Smooth muscle cell (in vitro differentiated cells): ENCODE measurements around the gene GIMD1. TPM values are rescaled to one million over a fixed set of nuclear protein-coding genes. Genes with fewer than 3 reads are reported as not detected.

Experiments
- DNase-seq: peaks from one replicate; lab custom pipeline; 2025; ENCODE audit not compliant: unreplicated experiment; lab: John Stamatoyannopoulos, UW
- H2AFZ ChIP-seq: fragments of 200-600 bp; sonication (generic); 2 replicates; pipeline ENCODE4 v1.6.0; 2016; ENCODE audit warnings: antibody characterized with exemption, low read depth, mild to moderate bottlenecking
- H3F3A ChIP-seq: fragments of 200-600 bp; sonication (generic); 2 replicates; pipeline ENCODE4 v1.6.0; 2017; ENCODE audit warnings: antibody characterized with exemption, low read depth
- H3K27ac ChIP-seq: fragments of 200-600 bp; sonication (generic); 2 replicates; pipeline ENCODE4 v1.5.1; 2016; ENCODE audit warnings: low read depth, mild to moderate bottlenecking
- H3K27me3 ChIP-seq: fragments of 200-600 bp; sonication (generic); 2 replicates; pipeline ENCODE4 v1.6.1; 2016; ENCODE audit warnings: low read depth, mild to moderate bottlenecking
- H3K36me3 ChIP-seq: fragments of 200-600 bp; sonication (generic); 2 replicates; pipeline ENCODE4 v1.5.1; 2016; ENCODE audit warnings: low read depth
- H3K4me1 ChIP-seq: fragments of 200-600 bp; sonication (generic); 2 replicates; pipeline ENCODE4 v1.5.1; 2016; ENCODE audit warnings: low read depth
- H3K4me2 ChIP-seq: fragments of 200-600 bp; sonication (generic); 2 replicates; pipeline ENCODE4 v1.6.0; 2016; ENCODE audit warnings: mild to moderate bottlenecking
- H3K4me3 ChIP-seq: fragments of 200-600 bp; sonication (generic); 2 replicates; pipeline ENCODE4 v1.5.1; 2016; ENCODE audit warnings: mild to moderate bottlenecking
- H3K79me2 ChIP-seq: fragments of 200-600 bp; sonication (generic); 2 replicates; pipeline ENCODE4 v1.6.0; 2016; ENCODE audit warnings: low read depth, mild to moderate bottlenecking
- H3K9ac ChIP-seq: fragments of 200-600 bp; sonication (generic); 2 replicates; pipeline ENCODE4 v1.6.0; 2016; ENCODE audit warnings: low read depth
- H3K9me3 ChIP-seq: fragments of 200-600 bp; sonication (generic); replicated peaks from 2 replicates; pipeline ENCODE4 v1.5.1; 2016; ENCODE audit warnings: low read depth
- H4K20me1 ChIP-seq: fragments of 200-600 bp; sonication (generic); 2 replicates; pipeline ENCODE4 v1.6.0; 2016; ENCODE audit warnings: low read depth
- WGBS: methylation state at CpG from one replicate; pipeline ENCODE4 v1.1.7; 2016; ENCODE audit warnings: low lambda C conversion rate; 5-methylcytosine and 5-hydroxymethylcytosine counted together
- polyA plus RNA-seq: library from polyadenylated mRNA; unstranded; fragments of >200 nt; fragmentation: Nextera tagmentation; extraction: Ambion mirVana; gene quantifications from 2 replicates; pipeline ENCODE4 v1.2.1, GENCODE V29; 2016
- total RNA-seq: library from RNA; depleted of rRNA; stranded (reverse); fragments of >200 nt; gene quantifications from 2 replicates; pipeline ENCODE4 v1.2.3, GENCODE V29; 2014
- TF ChIP-seq, protein P1 (sequence below): fragments of 200-600 bp; sonication (generic); IDR thresholded peaks from 2 replicates; pipeline ENCODE4 v1.5.1; 2017; ENCODE audit warnings: borderline replicate concordance, mild to moderate bottlenecking, antibody characterized with exemption; ENCODE audit not compliant: insufficient read depth, poor library complexity, severe bottlenecking

The GIMD1 gene
- total and polyA plus RNA-seq, 2 experiments from 2014 or later = not detected

DNA sequence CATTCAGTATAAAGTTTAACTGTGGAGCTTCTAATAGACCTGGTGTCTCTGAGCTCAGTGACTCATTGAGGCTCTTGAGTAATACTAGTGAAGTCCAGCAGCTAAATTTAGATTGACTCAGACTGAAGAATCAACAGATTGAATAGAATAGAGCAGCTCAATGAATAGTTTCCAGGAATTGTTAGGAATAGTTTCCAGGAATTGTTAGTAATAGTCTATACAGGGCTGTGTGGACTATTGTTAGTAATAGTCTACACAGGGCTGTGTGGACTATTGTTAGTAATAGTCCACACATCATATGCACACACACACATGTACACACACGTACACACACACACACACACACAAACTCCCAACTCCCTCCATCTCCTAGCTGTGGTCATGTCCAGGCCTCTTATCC lies 3.0 kb downstream of the GIMD1 start:
- no peak for DNase-seq
- H3K36me3 ChIP-seq = no peaks in the 10 kb centered on the region
- peak overlapping the region; percentile 65 for H3K4me2 ChIP-seq
- H4K20me1 ChIP-seq = no peaks in the 10 kb centered on the region
- 76% methylated on average over 1 of the region's 1 CpG for WGBS
- no peaks in the 10 kb centered on the region for H3K79me2 ChIP-seq
- peak overlapping the region; percentile 73 for H3K27ac ChIP-seq
- no peak overlapping the region for H3K9ac ChIP-seq
- H3K9me3 ChIP-seq = no peaks in the 10 kb centered on the region
- H3K4me1 ChIP-seq = peaks cover 4% of the 10 kb centered on the region
- TF ChIP-seq, protein P1, sequence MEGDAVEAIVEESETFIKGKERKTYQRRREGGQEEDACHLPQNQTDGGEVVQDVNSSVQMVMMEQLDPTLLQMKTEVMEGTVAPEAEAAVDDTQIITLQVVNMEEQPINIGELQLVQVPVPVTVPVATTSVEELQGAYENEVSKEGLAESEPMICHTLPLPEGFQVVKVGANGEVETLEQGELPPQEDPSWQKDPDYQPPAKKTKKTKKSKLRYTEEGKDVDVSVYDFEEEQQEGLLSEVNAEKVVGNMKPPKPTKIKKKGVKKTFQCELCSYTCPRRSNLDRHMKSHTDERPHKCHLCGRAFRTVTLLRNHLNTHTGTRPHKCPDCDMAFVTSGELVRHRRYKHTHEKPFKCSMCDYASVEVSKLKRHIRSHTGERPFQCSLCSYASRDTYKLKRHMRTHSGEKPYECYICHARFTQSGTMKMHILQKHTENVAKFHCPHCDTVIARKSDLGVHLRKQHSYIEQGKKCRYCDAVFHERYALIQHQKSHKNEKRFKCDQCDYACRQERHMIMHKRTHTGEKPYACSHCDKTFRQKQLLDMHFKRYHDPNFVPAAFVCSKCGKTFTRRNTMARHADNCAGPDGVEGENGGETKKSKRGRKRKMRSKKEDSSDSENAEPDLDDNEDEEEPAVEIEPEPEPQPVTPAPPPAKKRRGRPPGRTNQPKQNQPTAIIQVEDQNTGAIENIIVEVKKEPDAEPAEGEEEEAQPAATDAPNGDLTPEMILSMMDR = no peak
- no peak overlapping the region for H3K4me3 ChIP-seq
- peaks cover 16% of the 10 kb centered on the region for H3F3A ChIP-seq
- peak overlapping the region; percentile 56 for H2AFZ ChIP-seq
- H3K27me3 ChIP-seq = no peaks in the 10 kb centered on the region

- no peaks in the 10 kb centered on the region for H3K9me3 ChIP-seq
- DNase-seq = no peak
- no peaks in the 10 kb centered on the region for H3K27me3 ChIP-seq
- H3K36me3 ChIP-seq = no peaks in the 10 kb centered on the region
- peak overlapping the region; percentile 73 for H3K27ac ChIP-seq
- no peak overlapping the region for H3K9ac ChIP-seq
- H3K4me3 ChIP-seq = no peak overlapping the region
- no peak overlapping the region for H3K4me2 ChIP-seq
- peaks cover 16% of the 10 kb centered on the region for H3F3A ChIP-seq
- peak overlapping the region; percentile 76 for H2AFZ ChIP-seq
- H3K4me1 ChIP-seq = peaks cover 4% of the 10 kb centered on the region
- H4K20me1 ChIP-seq = no peaks in the 10 kb centered on the region
- no peaks in the 10 kb centered on the region for H3K79me2 ChIP-seq
- TF ChIP-seq, protein P1 = no peak
- 74% methylated on average over 1 of the region's 1 CpG for WGBS
Observed at GRCh38 chr4:106364282-106364681, 4.3 kb downstream of the GIMD1 start.

DNA sequence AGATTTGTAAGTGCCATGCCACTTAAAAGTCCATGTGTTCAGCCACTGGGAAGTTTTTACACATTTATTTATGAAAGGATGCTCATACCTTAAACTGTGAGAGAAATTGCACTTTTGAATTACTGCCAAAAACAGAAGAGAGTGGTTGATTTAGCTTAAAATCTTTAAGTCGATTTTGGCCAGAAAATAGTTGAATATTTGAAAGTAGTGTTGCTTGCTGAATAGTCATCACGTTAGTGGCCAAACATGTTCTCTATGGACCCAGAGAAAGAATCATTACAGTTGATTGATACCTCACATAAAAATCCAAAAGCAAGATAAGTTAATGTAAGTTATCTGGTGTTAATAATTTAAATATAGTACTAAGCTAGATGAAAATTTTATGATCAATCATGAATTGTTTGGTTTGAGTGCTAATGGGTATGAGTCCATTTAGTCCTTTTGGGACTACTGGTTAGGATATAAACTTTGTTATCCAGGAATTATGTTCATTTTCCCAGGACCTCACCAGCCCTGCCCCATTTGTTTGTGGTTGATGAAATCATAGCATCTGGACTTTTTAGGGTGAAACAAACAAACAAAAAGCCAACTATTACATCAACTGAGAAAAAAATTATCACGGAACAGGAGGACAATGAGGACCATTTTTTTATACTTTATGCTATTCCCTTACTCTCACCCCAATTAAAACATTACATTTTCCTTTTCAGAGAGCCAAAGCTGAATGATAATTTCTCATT lies 6.3 kb downstream of the GIMD1 start:
- no peak overlapping the region for H2AFZ ChIP-seq
- H3K9me3 ChIP-seq = no peaks in the 10 kb centered on the region
- no peak overlapping the region for H3K4me2 ChIP-seq
- no peak for DNase-seq
- H3K79me2 ChIP-seq = no peaks in the 10 kb centered on the region
- no peak overlapping the region for H3K4me3 ChIP-seq
- no peaks in the 10 kb centered on the region for H3K27me3 ChIP-seq
- peaks cover 4% of the 10 kb centered on the region for H3K4me1 ChIP-seq
- no peaks in the 10 kb centered on the region for H3K36me3 ChIP-seq
- H3K27ac ChIP-seq = no peak overlapping the region
- no peaks in the 10 kb centered on the region for H4K20me1 ChIP-seq
- WGBS = 98% methylated on average over 3 of the region's 3 CpGs
- TF ChIP-seq, protein P1 = no peak
- no peak overlapping the region for H3K9ac ChIP-seq
- H3F3A ChIP-seq = peaks cover 16% of the 10 kb centered on the region

DNA sequence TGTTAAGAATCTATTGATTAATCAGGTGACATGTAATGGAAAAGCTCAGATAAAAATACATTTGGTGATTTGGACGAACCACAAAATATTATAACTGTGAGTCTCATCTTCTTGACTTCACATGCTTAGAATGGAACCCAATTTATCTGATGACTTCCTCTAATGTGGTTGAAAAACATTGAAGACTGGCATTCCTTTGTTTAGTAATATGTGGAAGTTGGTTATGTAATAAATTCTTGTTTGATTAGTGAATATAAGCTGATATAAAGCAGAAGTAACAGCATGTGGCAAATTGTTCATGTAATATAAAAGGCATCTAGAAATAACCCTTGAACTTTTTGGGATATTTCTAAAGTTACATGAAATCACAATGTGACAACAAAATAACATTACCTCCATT lies 9.7 kb downstream of the GIMD1 start:
- no peaks in the 10 kb centered on the region for H4K20me1 ChIP-seq
- H2AFZ ChIP-seq = no peak overlapping the region
- no peaks in the 10 kb centered on the region for H3K9me3 ChIP-seq
- no peak overlapping the region for H3K9ac ChIP-seq
- H3K79me2 ChIP-seq = no peaks in the 10 kb centered on the region
- no peak overlapping the region for H3K4me2 ChIP-seq
- 68% methylated on average over 1 of the region's 1 CpG for WGBS
- no peaks in the 10 kb centered on the region for H3K36me3 ChIP-seq
- DNase-seq = no peak
- H3K27me3 ChIP-seq = no peaks in the 10 kb centered on the region
- no peak overlapping the region for H3K27ac ChIP-seq
- no peaks in the 10 kb centered on the region for H3K4me1 ChIP-seq
- TF ChIP-seq, protein P1 = no peak
- H3F3A ChIP-seq = no peaks in the 10 kb centered on the region
- no peak overlapping the region for H3K4me3 ChIP-seq
